Retinal pigment epithelial cell (primary cell): ENCODE data around the gene ANKZF1.
"Not testable (repeated sequence)": the region's sequence is repeated elsewhere in the genome, so short reads cannot be mapped to it uniquely, and the experiment has no call there.

Experiments used
- DNase-seq: peaks from one replicate; pipeline ENCODE4 v3.0.0-alpha.2; 2010; ENCODE audit warnings: low read depth
- H3K4me3 ChIP-seq: 2 replicates; pipeline ENCODE4 v1.5.1; 2011; ENCODE audit warnings: mild to moderate bottlenecking, low read length, control low read depth, moderate library complexity
- TF ChIP-seq, protein P1 (sequence below): conservative IDR thresholded peaks from 2 replicates; pipeline ENCODE4 v1.5.1; 2011; ENCODE audit warnings: low read depth, low read length, control low read depth, inconsistent platforms

The ANKZF1 gene

GRCh38 chr2:219186754-219187456, 42.7 kb upstream of the ANKZF1 start:
- DNase-seq: no peak
- no peak overlapping the region for H3K4me3 ChIP-seq
- TF ChIP-seq, protein P1, sequence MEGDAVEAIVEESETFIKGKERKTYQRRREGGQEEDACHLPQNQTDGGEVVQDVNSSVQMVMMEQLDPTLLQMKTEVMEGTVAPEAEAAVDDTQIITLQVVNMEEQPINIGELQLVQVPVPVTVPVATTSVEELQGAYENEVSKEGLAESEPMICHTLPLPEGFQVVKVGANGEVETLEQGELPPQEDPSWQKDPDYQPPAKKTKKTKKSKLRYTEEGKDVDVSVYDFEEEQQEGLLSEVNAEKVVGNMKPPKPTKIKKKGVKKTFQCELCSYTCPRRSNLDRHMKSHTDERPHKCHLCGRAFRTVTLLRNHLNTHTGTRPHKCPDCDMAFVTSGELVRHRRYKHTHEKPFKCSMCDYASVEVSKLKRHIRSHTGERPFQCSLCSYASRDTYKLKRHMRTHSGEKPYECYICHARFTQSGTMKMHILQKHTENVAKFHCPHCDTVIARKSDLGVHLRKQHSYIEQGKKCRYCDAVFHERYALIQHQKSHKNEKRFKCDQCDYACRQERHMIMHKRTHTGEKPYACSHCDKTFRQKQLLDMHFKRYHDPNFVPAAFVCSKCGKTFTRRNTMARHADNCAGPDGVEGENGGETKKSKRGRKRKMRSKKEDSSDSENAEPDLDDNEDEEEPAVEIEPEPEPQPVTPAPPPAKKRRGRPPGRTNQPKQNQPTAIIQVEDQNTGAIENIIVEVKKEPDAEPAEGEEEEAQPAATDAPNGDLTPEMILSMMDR: no peak

- TF ChIP-seq, protein P1: no peak
Observed at GRCh38 chr2:219197388-219197787, 32.2 kb upstream of the ANKZF1 start.

GRCh38 chr2:219198974-219199373, 30.6 kb upstream of the ANKZF1 start:
- no peak for DNase-seq
- TF ChIP-seq, protein P1: no peak
- no peak overlapping the region for H3K4me3 ChIP-seq

More at GRCh38 chr2:219197388-219197787, 32.2 kb upstream of the ANKZF1 start:
- H3K4me3 ChIP-seq: no peak overlapping the region
- DNase-seq: no peak

DNA sequence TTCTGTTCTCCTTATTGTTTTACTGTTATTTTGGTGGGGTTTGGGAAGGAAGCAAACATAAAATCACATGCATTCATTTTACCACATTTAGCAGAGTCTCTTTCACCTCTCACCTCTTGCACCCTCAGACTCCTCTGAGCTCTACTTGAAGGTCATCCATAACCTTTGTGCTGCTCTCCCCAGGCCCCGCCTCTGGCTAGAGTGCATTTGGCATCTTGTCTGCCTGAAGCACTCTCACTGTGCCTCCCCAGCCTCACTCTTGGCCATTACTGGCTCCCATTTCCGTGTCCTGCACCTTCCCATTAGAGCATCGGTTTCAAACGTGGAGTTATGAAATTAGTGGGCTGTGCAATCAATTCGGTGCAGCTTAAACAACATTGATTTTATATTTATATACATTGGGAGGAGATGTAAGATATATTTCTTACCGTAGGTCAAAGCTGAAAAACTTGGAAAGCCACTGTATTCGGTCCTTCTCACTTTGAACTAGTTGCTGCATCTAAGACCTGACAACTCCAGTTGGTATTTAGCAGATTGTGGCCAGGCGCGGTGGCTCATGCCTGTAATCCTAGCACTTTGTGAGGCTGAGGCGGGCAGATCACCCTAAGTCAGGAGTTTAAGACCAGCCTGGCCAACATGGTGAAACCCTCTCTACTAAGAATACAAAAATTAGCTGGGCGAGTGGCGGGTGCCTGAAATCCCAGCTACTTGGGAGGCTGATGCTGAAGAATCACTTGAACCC, 30.0 kb upstream of the ANKZF1 start:
- DNase-seq: no peak
- TF ChIP-seq, protein P1: no peak
- no peak overlapping the region for H3K4me3 ChIP-seq

- not testable (repeated sequence) for H3K4me3 ChIP-seq, DNase-seq
Observed at GRCh38 chr2:219200502-219201326, 28.9 kb upstream of the ANKZF1 start.

DNA sequence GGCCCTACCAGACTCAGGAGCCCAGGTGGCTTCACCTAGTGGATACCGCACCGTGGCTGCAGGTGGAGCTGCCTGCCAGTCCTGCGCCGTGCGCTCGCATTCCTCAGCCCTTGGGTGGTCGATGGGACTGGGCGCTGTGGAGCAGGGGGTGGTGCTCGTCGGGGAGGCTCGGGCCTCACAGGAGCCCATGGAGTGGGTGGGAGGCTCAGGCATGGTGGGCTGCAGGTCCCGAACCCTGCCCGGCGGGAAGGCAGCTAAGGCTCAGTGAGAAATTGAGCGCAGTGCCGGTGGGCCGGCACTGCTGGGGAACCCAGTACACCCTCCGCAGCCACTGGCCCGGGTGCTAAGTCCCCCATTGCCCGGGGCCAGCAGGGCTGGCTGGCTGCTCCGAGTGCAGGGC, 28.3 kb upstream of the ANKZF1 start:
- not testable (repeated sequence) for DNase-seq, H3K4me3 ChIP-seq

DNA sequence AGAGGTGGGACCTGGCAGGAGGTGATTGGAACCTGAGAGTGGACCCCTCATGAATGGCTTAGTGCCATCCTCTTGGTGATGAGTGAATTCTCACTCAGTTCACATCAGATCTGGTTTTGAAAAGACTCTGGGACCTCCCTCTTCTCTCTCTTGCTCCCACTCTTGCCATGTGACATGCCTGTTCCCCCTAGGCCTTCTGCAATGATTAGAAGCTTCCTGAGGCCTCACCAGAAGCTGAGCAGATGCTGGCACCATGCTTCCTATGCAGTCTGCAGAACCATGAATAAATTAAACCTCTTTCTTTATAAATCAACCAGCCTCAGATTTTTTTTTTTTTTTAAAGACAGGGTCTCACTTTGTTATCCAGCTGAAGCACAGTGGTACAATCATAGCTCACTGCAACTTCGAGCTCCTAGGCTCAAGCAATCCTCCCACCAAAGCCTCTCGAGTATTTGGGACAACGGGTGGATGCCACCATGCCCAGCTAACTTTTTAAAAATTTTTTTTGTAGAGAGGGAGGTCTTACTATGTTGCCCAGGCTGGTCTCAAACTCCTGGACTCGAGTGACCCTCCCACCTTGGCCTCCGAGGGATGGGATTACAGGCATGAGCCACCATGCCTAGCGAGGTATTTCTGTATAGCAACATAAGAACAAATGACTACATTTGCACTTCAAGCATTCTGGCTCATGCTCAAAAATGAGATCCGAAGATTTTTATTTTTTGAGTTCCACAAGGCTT, 25.0 kb upstream of the ANKZF1 start:
- no peak overlapping the region for H3K4me3 ChIP-seq
- TF ChIP-seq, protein P1: no peak
- DNase-seq: no peak
